Effector CD8-positive, alpha-beta T cell (primary cell): ENCODE results near the gene CACNA1C.
"Not testable (repeated sequence)": the region's sequence is repeated elsewhere in the genome, so short reads cannot be mapped to it uniquely, and the experiment has no call there.

Source experiments
- DNase-seq: peaks from one replicate; lab custom pipeline; 2025; lab: John Stamatoyannopoulos, UW

CACNA1C gene

DNA sequence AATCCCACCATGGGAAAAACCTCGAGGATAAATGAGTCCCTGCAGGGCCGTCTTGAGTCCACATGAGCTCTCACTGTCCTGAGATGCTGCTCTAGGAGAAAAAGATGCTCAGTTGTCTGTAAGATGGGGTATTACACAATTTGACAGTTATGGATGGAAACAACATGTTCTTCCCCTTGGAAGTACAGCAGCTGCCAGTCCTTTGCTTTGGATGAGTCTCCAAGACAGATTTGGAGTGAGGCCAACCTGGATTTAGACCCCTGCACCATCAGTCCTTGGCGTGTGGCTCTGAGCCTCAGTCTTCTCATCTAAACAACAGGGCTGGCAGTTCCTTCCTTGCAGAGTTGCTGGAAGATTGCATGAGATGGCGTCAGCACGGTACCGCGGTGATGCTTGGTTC is 432.9 kb downstream of the CACNA1C start:
- DNase-seq, result no peak

DNA sequence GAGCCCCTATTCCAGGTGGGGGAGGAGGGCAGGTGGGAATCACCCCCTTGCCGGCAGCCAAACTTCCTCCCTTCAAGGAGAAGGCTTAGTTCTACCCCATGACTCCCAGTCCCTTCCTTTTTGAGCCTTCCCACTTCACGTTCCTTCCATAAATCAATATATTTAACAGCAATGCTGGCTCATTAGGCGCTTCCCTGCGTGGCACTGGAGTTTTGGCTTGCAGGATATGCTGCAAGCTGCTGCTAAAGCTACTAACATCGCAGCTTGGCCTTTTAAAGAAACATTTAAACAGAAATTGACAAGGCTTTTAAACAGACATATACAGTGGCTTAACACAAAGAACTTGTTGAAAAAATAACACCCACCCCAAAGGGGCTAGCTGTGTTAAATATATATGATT is 434.0 kb downstream of the CACNA1C start:
- DNase-seq, result no peak

DNA sequence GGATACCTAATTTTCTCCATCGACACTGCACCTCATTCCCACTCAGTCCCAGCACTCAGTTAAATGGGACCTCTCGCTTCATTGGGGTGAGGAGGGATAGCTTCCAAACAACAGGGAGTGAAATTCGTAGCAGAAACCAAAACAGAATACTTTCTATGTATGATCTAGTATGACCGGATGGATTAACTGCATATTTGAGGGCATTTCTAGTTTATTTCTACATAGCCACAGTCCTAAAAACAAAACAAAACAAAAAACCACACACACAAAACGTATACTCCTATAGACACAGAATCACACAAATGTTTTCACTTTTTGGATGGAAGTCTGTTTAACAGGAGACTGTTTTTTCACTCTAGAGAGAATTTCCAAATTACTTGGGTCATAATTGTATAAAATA is 434.5 kb downstream of the CACNA1C start:
- no peak for DNase-seq

- no peak for DNase-seq
Measured at GRCh38 chr12:2488131-2488530, 435.3 kb downstream of the CACNA1C start.

- DNase-seq, result no peak
Measured at GRCh38 chr12:2488596-2488995, 435.8 kb downstream of the CACNA1C start.

GRCh38 chr12:2489275-2489674 is 436.5 kb downstream of the CACNA1C start:
- no peak for DNase-seq

- no peak for DNase-seq
Measured at GRCh38 chr12:2490831-2491230, 438.0 kb downstream of the CACNA1C start.

DNA sequence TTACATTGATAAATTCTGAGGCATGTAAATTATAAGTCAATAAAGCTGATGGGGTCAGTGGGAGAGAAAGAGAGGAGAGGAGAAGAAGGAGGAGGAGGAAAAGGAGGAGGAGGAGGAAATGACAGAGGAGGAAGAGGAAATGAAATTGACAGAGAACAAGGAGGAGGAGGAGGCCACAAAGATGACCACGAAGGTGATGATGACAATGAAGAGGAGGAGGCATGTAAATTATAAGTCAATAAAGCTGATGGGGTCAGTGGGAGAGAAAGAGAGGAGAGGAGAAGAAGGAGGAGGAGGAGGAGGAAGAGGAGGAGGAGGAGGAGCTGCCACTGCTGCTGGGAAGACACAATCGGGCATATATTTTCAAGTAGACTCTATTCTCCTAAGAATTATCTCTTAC is 438.6 kb downstream of the CACNA1C start:
- not testable (repeated sequence) for DNase-seq

GRCh38 chr12:2492236-2492635 is 439.4 kb downstream of the CACNA1C start:
- no peak for DNase-seq

GRCh38 chr12:2493086-2493485 is 440.3 kb downstream of the CACNA1C start:
- DNase-seq, result no peak

DNA sequence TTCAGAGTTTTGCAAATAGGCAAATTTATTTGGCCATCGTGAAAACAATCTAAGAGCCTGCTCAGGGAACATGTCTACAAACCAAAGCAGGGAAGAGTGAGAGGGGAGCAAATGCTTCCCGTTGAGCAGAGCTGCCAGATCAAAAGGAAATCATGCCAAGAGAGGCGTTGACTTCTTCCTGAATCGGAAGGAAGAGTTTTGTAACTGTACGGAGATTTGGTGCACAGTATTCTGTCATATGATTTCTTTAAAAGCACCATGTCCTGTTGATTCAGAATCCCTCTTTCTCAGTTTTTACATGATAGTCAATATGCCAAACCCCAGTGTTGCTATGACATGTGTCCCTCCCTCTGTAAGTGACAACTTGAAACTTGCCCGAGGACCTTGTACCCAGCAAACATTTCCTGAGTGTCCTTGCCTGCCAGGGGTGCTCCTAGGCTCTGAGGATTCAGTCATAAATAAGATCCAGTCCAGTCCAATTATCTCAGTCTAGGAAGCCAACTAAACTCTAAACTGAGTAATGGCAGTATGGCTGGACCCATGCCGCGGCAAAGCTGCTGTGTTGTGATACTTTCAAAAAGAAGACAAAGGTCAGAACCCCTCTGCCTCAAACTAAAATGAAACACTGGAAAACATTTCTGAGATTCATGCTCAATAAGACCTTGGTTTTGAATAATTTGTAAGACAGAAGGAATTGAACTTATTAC is 441.9 kb downstream of the CACNA1C start:
- DNase-seq, result no peak

GRCh38 chr12:2495417-2496112 is 442.8 kb downstream of the CACNA1C start:
- DNase-seq, result no peak

DNA sequence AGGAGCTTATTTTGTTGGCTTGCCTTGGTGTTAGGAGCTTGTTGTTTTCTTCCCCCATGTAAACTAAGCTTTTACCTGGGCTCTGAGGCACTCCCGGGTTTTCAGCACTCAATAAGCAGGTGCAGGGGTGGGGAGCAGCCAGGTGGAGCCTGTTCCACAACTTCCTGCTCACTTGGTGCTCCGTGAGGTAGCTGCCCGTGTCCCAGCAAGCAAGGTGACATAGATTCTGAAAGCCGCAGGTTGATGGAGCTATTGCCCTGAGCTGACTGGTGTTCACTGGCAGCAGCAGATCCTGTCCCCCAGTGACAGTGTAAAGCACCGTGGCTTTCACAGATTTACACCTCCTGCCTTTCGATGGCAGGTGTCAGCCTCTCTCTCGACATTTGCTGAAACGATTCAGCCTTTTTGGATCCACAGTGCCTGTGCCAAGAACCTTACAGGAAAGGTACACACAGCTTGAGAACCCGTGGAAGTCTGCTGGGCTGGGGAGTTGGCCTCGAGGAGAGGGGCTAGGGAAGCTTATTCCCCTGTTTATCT is 446.2 kb downstream of the CACNA1C start:
- DNase-seq, result no peak

DNA sequence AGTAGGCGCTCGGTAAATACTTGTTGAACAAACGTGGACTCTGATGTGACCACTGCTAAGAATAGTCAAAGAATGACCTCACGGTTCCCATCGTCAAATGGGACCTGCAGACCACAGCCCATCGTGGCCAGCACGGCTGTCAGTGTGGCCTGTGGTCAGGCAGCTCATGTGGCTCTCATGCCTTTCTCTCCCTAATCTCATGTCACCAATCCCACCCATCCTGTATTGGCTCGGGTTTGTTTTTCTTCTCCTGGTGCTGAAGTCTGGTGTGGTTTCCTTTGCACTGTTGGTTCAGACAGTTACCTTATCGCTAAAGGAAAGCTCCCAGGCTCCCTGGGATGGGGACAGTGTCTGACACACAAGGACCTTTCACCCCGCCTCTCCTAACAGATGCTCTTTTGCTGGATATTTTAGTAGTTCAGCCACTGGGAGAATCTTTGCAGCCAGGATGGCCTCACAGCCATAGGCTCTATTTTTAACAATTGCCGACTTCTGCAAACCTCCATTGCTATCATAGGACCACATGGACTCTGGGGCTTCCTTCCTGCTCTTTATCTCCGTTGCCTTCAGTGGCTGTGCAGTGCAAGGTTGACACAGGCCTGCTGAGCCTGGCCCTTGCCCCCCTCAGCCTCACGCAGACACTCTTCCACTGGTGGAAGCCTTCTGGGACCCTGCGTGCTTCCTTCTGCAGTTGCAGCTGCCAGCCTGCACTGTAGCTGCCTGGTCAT is 448.8 kb downstream of the CACNA1C start:
- DNase-seq, result no peak

DNA sequence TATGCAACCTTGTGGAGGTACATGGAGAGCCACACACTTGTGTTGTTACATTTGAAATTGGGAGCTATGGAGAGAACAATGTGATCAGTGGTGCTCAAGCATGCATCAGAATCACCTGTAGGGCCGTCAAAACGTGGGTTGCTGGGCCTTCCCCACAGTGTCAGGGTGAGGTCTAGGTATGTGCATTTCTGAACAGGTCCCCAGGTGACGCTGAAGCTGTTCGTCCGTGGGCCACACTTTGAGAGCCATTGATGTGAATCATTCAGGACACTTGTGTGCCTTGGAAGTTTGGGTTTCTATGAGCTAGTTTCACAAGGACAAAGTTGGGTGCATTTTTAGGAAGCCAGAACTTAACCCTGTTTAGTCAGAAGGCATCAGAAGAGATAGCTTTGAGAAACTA is 450.2 kb downstream of the CACNA1C start:
- no peak for DNase-seq

DNA sequence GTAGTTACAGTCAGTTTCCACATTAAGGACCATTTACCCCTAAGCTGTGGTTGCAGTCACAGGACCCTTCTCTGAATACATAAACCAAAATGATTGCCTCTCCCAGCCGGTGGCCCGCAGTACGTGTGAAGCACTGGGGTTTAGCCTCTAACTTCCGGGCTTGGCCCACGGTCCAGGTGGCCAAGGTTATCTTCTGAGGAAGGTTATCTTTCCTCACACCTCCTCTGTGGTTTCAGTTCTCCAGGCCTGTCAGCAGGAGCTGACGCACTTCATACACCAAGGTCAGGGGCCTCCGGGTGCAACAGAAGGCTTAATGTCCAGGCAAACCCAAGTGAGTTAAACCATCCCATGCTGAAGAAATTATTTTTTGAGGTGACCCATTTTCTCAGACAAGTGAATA is 451.0 kb downstream of the CACNA1C start:
- no peak for DNase-seq

- no peak for DNase-seq
Measured at GRCh38 chr12:2504577-2504976, 451.8 kb downstream of the CACNA1C start.

DNA sequence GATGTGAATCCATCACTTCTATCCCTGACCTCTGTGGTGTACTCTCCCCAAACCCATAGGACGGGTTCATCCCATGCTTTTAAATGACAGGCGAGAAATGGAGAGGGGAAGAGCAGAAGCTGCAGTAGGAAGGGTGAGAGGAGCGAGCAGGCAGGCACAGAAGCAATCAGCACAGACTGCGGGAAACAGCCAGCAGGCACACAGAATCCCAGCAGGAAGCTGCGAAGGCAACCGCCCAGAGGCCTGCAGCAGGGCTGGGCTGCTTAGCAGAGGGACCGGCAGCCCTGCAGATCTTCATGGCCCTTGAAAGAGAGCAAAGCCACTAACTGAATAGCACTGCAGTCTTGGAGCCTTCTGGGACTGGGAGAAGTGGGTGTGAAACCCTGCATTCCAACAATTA is 455.0 kb downstream of the CACNA1C start:
- no peak for DNase-seq

- DNase-seq, result no peak
Measured at GRCh38 chr12:2509137-2509536, 456.4 kb downstream of the CACNA1C start.

DNA sequence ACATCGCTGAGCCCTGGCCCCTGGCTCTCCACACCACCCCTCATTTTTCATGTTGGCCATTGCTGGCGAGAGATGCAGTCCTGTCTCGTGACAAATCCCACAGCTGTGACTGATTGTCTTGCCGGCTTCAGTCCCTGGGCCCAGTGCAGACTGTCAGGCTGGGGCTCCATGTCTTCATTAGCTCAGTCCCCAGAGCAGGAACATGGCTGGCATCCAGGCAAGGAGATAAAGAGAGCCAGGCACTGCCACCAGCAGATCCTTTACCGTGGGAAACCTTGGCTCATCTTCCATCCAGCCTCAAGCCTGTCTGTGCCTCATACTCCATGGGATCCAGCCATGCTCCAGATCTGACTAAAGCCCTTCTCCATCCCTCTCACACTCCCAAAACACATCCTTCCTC is 457.3 kb downstream of the CACNA1C start:
- DNase-seq, result no peak

GRCh38 chr12:2513141-2514037 is 460.6 kb downstream of the CACNA1C start:
- no peak for DNase-seq

DNA sequence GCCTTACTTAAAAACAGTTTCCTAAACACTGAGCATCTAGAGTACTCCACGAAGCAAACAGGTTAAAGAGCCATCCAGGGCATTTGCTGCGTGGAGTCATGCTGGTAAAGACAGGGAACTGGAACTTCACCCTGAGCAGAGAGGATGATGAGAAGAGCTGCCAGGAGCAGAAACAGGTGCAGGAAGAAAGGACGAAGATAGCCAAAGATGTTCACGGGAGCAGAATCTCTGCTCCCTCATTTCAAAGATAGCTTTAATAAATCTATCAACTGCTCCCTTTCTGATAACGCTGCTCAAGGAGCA is 461.2 kb downstream of the CACNA1C start:
- no peak for DNase-seq
